LNCAP (cell line): ENCODE measurements around the gene RECQL5.

Source experiments
- CTCF ChIP-seq: fragments of 450-650 bp; IDR thresholded peaks from 2 replicates; pipeline ENCODE4 v1.5.1; 2017; ENCODE audit warnings: mild to moderate bottlenecking

The RECQL5 gene

DNA sequence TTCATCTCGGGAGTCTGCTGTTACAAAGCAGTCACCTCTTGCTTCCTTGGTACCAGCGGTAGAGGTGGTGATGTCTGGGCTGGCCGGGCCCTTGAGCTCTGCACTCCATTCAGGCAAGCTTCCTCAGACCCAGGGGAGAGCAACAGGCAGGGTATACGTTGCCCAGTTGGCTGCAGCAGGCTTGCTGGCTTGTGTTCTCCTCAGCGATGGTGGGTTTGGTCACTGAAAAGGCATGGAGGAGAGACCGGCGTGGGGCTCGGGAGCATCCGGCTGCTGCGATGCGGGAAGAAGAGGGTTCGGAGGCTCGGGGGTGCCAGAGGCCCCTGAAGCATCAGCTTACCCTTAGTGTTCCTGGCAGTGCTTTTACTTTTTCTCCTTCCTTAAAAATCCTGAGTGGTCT, 26.0 kb upstream of the RECQL5 start:
- TF ChIP-seq CTCF, result no peak

DNA sequence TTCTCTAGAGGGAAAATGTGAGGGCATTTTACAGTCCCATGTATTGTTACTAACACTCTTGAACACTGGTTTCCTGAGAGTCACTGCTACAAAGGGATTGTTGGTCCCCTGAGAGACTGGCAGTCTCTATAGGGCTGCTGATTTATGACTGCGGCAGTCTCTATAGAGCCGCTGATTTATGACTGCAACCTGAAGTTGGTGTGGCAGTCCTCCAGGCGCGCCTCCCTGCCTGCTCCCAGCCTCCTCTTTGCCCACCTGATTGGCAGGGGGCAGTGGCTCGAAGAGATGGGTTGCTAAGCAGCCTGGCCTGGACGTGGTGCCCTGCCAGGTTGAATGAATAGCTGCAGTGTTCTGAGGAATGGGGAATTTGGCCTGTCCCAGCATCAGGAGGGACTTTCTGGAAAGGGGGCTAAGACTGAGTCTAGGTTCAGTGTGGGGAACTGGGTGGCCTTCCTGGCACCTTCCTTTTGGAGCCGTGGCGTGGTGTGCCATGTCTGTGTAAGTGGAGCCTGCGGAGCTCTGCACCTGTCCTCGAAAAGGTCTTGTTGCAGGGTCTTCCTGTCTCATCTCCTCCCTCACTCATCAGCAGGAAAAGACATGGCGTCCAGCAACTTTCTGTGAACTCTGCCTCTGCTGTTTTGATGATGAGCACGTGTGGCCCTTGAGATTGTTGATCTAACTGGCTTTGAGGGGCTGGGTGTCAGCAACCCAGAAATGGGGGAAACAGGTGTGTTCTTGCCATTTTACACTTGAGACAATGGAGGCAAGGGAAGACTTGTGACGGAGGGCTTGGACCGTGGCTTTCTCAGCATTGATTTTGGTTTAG, 25.1 kb upstream of the RECQL5 start:
- no peak for TF ChIP-seq CTCF

DNA sequence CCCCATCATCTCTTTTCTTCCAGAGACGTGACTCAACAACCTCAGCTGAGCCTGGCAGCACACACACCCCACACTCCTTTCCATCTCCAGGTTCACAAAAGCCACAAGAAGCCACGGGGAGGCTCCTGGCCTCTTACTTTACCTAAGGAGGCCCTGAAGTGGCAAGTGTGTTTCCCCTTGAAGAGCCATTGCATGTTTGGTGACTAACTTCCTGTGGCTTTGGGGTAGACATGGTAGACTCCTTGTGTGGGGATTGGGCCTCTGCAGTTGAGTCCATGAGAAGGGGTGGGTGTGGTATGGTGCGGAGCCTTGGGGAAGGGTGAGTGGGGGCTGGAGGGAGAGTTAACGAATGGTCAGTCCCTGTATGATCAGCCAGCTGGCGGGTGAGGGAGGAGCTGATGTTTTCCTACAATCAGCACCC, 24.4 kb upstream of the RECQL5 start:
- no peak for TF ChIP-seq CTCF

GRCh38 chr17:75689441-75689873, 22.5 kb upstream of the RECQL5 start:
- no peak for TF ChIP-seq CTCF

GRCh38 chr17:75688209-75688825, 21.4 kb upstream of the RECQL5 start:
- TF ChIP-seq CTCF, result no peak

- no peak for TF ChIP-seq CTCF
These were observed 18.5 kb upstream of the RECQL5 start for GRCh38 chr17:75685499-75685898.

GRCh38 chr17:75684924-75685323, 18.0 kb upstream of the RECQL5 start:
- TF ChIP-seq CTCF, result no peak
